Astrocyte of the spinal cord (primary cell): ENCODE measurements around the gene HIGD1A.

ENCODE experiments used
- DNase-seq: peaks from one replicate; pipeline ENCODE4 v3.0.0; 2011; ENCODE audit warnings: low read depth, low spot score
- H3K4me3 ChIP-seq: 2 replicates; pipeline ENCODE4 v1.5.1; 2011; ENCODE audit warnings: low read depth, mild to moderate bottlenecking, low read length, moderate library complexity
- in situ Hi-C: cut with HindIII; loops from 2 replicates; pipeline ENCODE4 v1.10.0; 2017; ENCODE audit warnings: low sequenced_read_pairs
- TF ChIP-seq, protein P1 (sequence below): IDR thresholded peaks from 2 replicates; pipeline ENCODE4 v1.5.1; 2012; ENCODE audit warnings: low read depth, mild to moderate bottlenecking, low read length, inconsistent platforms

The HIGD1A gene

DNA sequence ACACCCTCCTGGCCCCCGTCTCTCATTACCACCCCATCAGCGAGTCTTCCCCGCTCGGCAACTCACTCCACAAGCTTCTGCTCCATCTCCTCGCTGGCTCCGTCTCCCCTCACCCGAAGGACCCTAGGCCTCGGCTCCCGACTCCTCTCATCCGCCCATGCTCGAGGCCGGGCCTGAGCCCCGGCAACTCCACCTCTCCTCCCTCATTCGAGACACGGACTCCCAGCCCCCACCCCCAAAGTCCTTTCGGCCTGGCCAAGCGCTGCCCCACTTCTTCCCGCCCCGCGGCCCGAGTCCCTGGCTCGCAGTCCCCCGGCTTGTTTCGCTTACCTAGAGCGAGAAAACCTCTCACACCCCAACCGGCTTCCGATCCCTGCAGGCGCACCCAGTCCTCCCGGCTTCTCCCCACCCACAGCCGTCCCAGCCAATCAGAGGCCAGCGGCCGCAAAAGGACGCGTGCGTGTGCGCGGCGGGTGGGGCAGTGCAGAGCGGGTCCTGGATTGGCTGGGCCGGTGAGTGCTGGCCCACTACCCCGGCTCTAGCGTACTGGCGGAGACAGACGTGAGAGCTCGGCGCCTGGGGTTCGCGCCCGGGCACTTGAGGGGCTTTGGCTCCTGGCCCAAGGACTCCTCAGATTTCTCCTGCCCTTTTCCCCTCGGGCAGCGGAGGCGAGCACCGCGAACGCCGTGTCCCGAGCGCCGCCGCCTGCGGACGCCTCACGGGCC, at the start of gene HIGD1A:
Gene HIGD1A (minus strand): TSS at position 385 of the 725 bp plus-strand sequence. CDS start 10,237 bp downstream, outside the sequence.
- in situ Hi-C loops = no loop called here
- peak within 1 kb of the TSS; percentile 86 for H3K4me3 ChIP-seq
- peak; percentile 94 for DNase-seq
- TF ChIP-seq, protein P1, sequence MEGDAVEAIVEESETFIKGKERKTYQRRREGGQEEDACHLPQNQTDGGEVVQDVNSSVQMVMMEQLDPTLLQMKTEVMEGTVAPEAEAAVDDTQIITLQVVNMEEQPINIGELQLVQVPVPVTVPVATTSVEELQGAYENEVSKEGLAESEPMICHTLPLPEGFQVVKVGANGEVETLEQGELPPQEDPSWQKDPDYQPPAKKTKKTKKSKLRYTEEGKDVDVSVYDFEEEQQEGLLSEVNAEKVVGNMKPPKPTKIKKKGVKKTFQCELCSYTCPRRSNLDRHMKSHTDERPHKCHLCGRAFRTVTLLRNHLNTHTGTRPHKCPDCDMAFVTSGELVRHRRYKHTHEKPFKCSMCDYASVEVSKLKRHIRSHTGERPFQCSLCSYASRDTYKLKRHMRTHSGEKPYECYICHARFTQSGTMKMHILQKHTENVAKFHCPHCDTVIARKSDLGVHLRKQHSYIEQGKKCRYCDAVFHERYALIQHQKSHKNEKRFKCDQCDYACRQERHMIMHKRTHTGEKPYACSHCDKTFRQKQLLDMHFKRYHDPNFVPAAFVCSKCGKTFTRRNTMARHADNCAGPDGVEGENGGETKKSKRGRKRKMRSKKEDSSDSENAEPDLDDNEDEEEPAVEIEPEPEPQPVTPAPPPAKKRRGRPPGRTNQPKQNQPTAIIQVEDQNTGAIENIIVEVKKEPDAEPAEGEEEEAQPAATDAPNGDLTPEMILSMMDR = no peak

- in situ Hi-C loops = no loop called here
- TF ChIP-seq, protein P1 = no peak
- no peak for DNase-seq
- no peak overlapping the region for H3K4me3 ChIP-seq
Observed at GRCh38 chr3:42853739-42854302, 49.5 kb upstream of the HIGD1A start.

DNA sequence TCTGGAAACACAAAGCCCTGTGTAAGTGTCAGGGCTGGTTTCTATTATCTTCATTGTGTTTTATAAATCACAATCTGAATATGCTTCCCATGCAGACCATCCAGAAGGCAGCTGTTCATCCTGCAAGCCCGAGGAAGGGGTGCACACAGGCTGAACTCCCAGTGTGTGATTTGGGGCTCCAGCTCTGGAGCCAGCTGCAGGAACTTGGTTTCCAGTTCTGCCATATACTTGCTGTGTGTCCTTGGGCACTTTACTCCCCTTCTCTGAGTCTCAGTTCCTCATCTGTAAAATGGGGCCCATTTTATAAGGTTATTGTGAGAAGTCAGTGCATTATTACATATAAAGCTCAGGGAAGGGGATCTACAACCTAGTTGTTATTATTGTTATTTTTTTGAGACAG, 48.8 kb upstream of the HIGD1A start:
- no peak for DNase-seq
- in situ Hi-C loops = no loop called here
- TF ChIP-seq, protein P1 = no peak
- no peak overlapping the region for H3K4me3 ChIP-seq

DNA sequence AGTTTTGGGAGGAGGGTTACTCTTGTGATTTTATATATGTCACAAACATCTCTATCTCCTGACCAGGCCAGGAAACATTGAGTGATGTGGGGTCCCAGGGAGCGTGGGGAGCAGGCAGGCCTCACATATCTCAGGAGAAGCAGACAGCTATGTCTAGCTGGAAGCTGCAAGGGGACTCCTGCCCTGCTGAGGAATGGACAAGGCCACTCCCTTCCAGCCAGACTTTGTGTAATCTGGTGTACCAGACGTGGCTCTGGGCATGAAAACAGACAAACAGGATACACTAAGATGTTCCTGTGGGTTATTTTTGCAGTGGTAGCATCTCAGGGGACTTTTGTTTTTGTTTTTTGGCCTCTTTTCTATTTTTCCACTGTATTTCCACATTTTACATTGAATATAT, 48.2 kb upstream of the HIGD1A start:
- no peak for DNase-seq
- TF ChIP-seq, protein P1 = no peak
- in situ Hi-C loops = no loop called here
- H3K4me3 ChIP-seq = no peak overlapping the region

- TF ChIP-seq, protein P1 = no peak
- in situ Hi-C loops = no loop called here
- no peak overlapping the region for H3K4me3 ChIP-seq
- no peak for DNase-seq
Observed at GRCh38 chr3:42851228-42851834, 47.0 kb upstream of the HIGD1A start.

DNA sequence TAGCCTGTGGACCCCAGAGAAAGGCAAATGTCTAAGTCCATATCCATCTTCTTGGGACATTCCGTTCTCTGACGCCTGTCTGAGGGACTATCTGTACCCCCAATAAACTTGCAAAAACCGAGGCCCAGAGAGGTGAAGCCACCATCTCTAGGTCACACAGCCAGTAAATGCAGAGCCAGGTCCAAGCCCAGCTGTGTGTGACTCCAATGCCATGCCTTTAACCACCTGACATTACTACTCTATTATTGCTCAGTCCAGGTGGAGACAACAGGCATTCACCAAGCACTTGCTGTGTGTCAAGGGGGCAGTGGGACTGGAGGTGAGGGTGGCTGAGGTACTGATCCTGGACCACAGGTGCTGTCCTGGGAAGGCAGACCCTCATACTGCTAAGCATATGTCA, 46.0 kb upstream of the HIGD1A start:
- in situ Hi-C loops = no loop called here
- H3K4me3 ChIP-seq = no peak overlapping the region
- DNase-seq = no peak
- TF ChIP-seq, protein P1 = no peak
